Liver (tissue), 3 donors: Measurements from ENCODE around the gene DDX23.

Experiments
- EGR1 ChIP-seq, 2 donors: IDR thresholded peaks; 2 replicates each; pipeline ENCODE4 v1.6.1; 2016 to 2018; ENCODE audit warnings: antibody characterized with exemption in 2 of 2, low read depth in 2 of 2
- REST ChIP-seq: IDR thresholded peaks from 2 replicates; pipeline ENCODE4 v1.6.1; 2016; ENCODE audit warnings: antibody characterized with exemption, mild to moderate bottlenecking
- TAF1 ChIP-seq: conservative IDR thresholded peaks from 2 replicates; pipeline ENCODE4 v1.6.1; 2016; ENCODE audit warnings: antibody characterized with exemption, mild to moderate bottlenecking
- TF ChIP-seq, protein P1 (sequence below): IDR thresholded peaks from 2 replicates; pipeline ENCODE4 v1.6.1; 2016; ENCODE audit warnings: antibody characterized with exemption
- TF ChIP-seq, protein P2 (sequence below): fragments of 150-350 bp; IDR thresholded peaks from 2 replicates; pipeline ENCODE4 v1.5.1; 2017; ENCODE audit warnings: improper control_type of control experiment, low read depth, low read length; ENCODE audit not compliant: missing input control
- donor health status: healthy.
- donor health status: healthy.

- TF ChIP-seq, protein P1, sequence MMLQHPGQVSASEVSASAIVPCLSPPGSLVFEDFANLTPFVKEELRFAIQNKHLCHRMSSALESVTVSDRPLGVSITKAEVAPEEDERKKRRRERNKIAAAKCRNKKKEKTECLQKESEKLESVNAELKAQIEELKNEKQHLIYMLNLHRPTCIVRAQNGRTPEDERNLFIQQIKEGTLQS: no peak
- TF ChIP-seq, protein P2, sequence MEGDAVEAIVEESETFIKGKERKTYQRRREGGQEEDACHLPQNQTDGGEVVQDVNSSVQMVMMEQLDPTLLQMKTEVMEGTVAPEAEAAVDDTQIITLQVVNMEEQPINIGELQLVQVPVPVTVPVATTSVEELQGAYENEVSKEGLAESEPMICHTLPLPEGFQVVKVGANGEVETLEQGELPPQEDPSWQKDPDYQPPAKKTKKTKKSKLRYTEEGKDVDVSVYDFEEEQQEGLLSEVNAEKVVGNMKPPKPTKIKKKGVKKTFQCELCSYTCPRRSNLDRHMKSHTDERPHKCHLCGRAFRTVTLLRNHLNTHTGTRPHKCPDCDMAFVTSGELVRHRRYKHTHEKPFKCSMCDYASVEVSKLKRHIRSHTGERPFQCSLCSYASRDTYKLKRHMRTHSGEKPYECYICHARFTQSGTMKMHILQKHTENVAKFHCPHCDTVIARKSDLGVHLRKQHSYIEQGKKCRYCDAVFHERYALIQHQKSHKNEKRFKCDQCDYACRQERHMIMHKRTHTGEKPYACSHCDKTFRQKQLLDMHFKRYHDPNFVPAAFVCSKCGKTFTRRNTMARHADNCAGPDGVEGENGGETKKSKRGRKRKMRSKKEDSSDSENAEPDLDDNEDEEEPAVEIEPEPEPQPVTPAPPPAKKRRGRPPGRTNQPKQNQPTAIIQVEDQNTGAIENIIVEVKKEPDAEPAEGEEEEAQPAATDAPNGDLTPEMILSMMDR: no peak
- TF ChIP-seq TAF1 (no peak), REST (no peak), EGR1 (IDR thresholded peaks at IDR 0.05; ENCODE audit: low read depth in 2 of 2) (no peak)
Measured at GRCh38 chr12:48882972-48883304, 31.0 kb upstream of the DDX23 start.
